HFFc6 (cell line): ENCODE data around the gene ST3GAL3. TPM values are rescaled to one million over a fixed set of nuclear protein-coding genes. Genes with fewer than 3 reads are reported as not detected.
A peak's percentile ranks its signal among the peaks of the same experiment; 100 is the strongest.
"Not testable (repeated sequence)": the region's sequence is repeated elsewhere in the genome, so short reads cannot be mapped to it uniquely, and the experiment has no call there.

Experiments
- DNase-seq: peaks from one replicate; pipeline ENCODE4 v3.0.0-alpha.2; 2018
- H3K27ac Mint-ChIP-seq: 2 replicates; pipeline ENCODE4 v1.8.0; 2020; ENCODE audit warnings: mild to moderate bottlenecking, mixed read lengths
- H3K27me3 Mint-ChIP-seq: 2 replicates; pipeline ENCODE4 v1.8.0; 2021; ENCODE audit warnings: mild to moderate bottlenecking, moderate library complexity, mixed read lengths; ENCODE audit not compliant: insufficient read depth
- H3K36me3 Mint-ChIP-seq: 2 replicates; pipeline ENCODE4 v1.8.0; 2021; ENCODE audit warnings: low read depth, mixed read lengths
- H3K4me1 Mint-ChIP-seq: 2 replicates; pipeline ENCODE4 v1.8.0; 2020; ENCODE audit warnings: low read depth, mixed read lengths
- H3K4me3 Mint-ChIP-seq: 2 replicates; pipeline ENCODE4 v1.8.0; 2020; ENCODE audit warnings: mild to moderate bottlenecking, moderate library complexity, mixed read lengths
- H3K9me3 Mint-ChIP-seq: 2 replicates; pipeline ENCODE4 v1.8.0; 2020; ENCODE audit warnings: mild to moderate bottlenecking, mixed read lengths
- CTCF ChIP-seq: fragments of 200-600 bp; sonication (generic); IDR thresholded peaks from 2 replicates; pipeline ENCODE4 v1.5.0; 2021; ENCODE audit warnings: antibody characterized with exemption, mild to moderate bottlenecking
- total RNA-seq, 6 experiments: library from RNA; stranded (reverse); fragmentation: NEBNext Ultra II Directional; extraction: Animal tissue kit (Norgen Biotek cat#: 25700); gene quantifications; 2 replicates in 1 of 6; 3 replicates in 5 of 6; pipeline ENCODE4 v1.2.3, GENCODE V29; 2021

ST3GAL3 gene
- total RNA-seq, 6 experiments from 2014 or later, result 15.2 to 22.3 (median 18.0) TPM

GRCh38 chr1:43708002-43708410 is 670 bp downstream of the ST3GAL3 start:
- H3K36me3 Mint-ChIP-seq, result peaks cover 45% of the 10 kb centered on the region
- peaks cover 4% of the 10 kb centered on the region for H3K27me3 Mint-ChIP-seq
- H3K4me3 Mint-ChIP-seq, result peak overlapping the region; percentile 93
- H3K4me1 Mint-ChIP-seq, result peaks cover 81% of the 10 kb centered on the region
- peak; percentile 36 for DNase-seq
- no peaks in the 10 kb centered on the region for H3K9me3 Mint-ChIP-seq
- peak overlapping the region; percentile 91 for H3K27ac Mint-ChIP-seq
- no peak for TF ChIP-seq CTCF

GRCh38 chr1:43711049-43711448 is 3.7 kb downstream of the ST3GAL3 start:
- H3K27ac Mint-ChIP-seq, result peak overlapping the region; percentile 91
- peaks cover 68% of the 10 kb centered on the region for H3K4me1 Mint-ChIP-seq
- no peaks in the 10 kb centered on the region for H3K9me3 Mint-ChIP-seq
- peaks cover 4% of the 10 kb centered on the region; the same call in 1 of the 2 replicates for H3K27me3 Mint-ChIP-seq
- peak; percentile 92 for DNase-seq
- peak overlapping the region; percentile 78 for H3K4me3 Mint-ChIP-seq
- no peak for TF ChIP-seq CTCF
- peaks cover 27% of the 10 kb centered on the region for H3K36me3 Mint-ChIP-seq

- Mint-ChIP-seq H3K9me3 (no peaks in the 10 kb centered on the region), H3K4me3 (peak overlapping the region; percentile 78), H3K36me3 (peaks cover 29% of the 10 kb centered on the region), H3K4me1 (peaks cover 68% of the 10 kb centered on the region), H3K27ac (peak overlapping the region; percentile 91), H3K27me3 (peaks cover 4% of the 10 kb centered on the region; the same call in 1 of the 2 replicates)
- peak; percentile 72 for DNase-seq
- no peak for TF ChIP-seq CTCF
Measured at GRCh38 chr1:43711524-43712386, 4.4 kb downstream of the ST3GAL3 start.

GRCh38 chr1:43716559-43717281 is 9.4 kb downstream of the ST3GAL3 start:
- H3K9me3 Mint-ChIP-seq, result no peaks in the 10 kb centered on the region
- peaks cover 17% of the 10 kb centered on the region for H3K36me3 Mint-ChIP-seq
- H3K27me3 Mint-ChIP-seq, result no peaks in the 10 kb centered on the region; the same call in 1 of the 2 replicates
- no peak overlapping the region; the same call in 1 of the 2 replicates for H3K27ac Mint-ChIP-seq
- H3K4me1 Mint-ChIP-seq, result peaks cover 65% of the 10 kb centered on the region
- TF ChIP-seq CTCF, result no peak
- no peak overlapping the region for H3K4me3 Mint-ChIP-seq
- DNase-seq, result no peak

GRCh38 chr1:43719063-43719462 is 11.7 kb downstream of the ST3GAL3 start:
- Mint-ChIP-seq H3K9me3 (no peaks in the 10 kb centered on the region), H3K27ac (peak overlapping the region; percentile 72), H3K4me3 (peak overlapping the region; percentile 20), H3K36me3 (peaks cover 18% of the 10 kb centered on the region), H3K4me1 (peaks cover 63% of the 10 kb centered on the region), H3K27me3 (no peaks in the 10 kb centered on the region; the same call in none of the 2 replicates)
- peak; percentile 61 for DNase-seq
- no peak for TF ChIP-seq CTCF

- Mint-ChIP-seq H3K27ac (peak overlapping the region; percentile 72), H3K4me3 (peak overlapping the region; percentile 51), H3K4me1 (peaks cover 58% of the 10 kb centered on the region), H3K36me3 (peaks cover 18% of the 10 kb centered on the region)
- peak; percentile 76 for DNase-seq
- H3K9me3 Mint-ChIP-seq, H3K27me3 Mint-ChIP-seq: not testable (repeated sequence)
Measured at GRCh38 chr1:43719670-43720419, 12.5 kb downstream of the ST3GAL3 start.
